GM23248 (cell line): ENCODE data around the gene BACE2. TPM values are rescaled to one million over a fixed set of nuclear protein-coding genes. Genes with fewer than 3 reads are reported as not detected.
"Not testable (repeated sequence)": the region's sequence is repeated elsewhere in the genome, so short reads cannot be mapped to it uniquely, and the experiment has no call there.

Experiments used
- DNase-seq: peaks from one replicate; pipeline ENCODE4 v3.0.0-alpha.2; 2015
- H2AFZ ChIP-seq: fragments of 200-600 bp; sonication (generic); 2 replicates; pipeline ENCODE4 v1.6.1; 2016; ENCODE audit warnings: antibody characterized with exemption
- H3F3A ChIP-seq: fragments of 200-600 bp; sonication (generic); 2 replicates; pipeline ENCODE4 v1.6.1; 2016; ENCODE audit warnings: mild to moderate bottlenecking, antibody characterized with exemption, mixed run types; ENCODE audit not compliant: insufficient read depth
- H3K27ac ChIP-seq: fragments of 200-600 bp; sonication (generic); 2 replicates; pipeline ENCODE4 v1.5.1; 2016; ENCODE audit warnings: mild to moderate bottlenecking
- H3K27me3 ChIP-seq: fragments of 200-600 bp; sonication (generic); replicated peaks from 2 replicates; pipeline ENCODE4 v1.6.1; 2016; ENCODE audit warnings: mild to moderate bottlenecking; ENCODE audit not compliant: insufficient read depth
- H3K36me3 ChIP-seq: fragments of 200-600 bp; sonication (generic); 2 replicates; pipeline ENCODE4 v1.6.1; 2016; ENCODE audit warnings: low read depth, mild to moderate bottlenecking
- H3K4me1 ChIP-seq: fragments of 200-600 bp; sonication (generic); 2 replicates; pipeline ENCODE4 v1.6.1; 2016; ENCODE audit warnings: mild to moderate bottlenecking; ENCODE audit not compliant: insufficient read depth
- H3K4me2 ChIP-seq: fragments of 200-600 bp; sonication (generic); one replicate; pipeline ENCODE4 v1.6.1; 2016; ENCODE audit warnings: mild to moderate bottlenecking; ENCODE audit not compliant: unreplicated experiment
- H3K4me3 ChIP-seq: fragments of 200-600 bp; sonication (generic); 2 replicates; pipeline ENCODE4 v1.5.1; 2016; ENCODE audit warnings: mild to moderate bottlenecking
- H3K79me2 ChIP-seq: fragments of 200-600 bp; sonication (generic); 2 replicates; pipeline ENCODE4 v1.6.1; 2016; ENCODE audit warnings: mild to moderate bottlenecking; ENCODE audit not compliant: insufficient read depth
- H3K9ac ChIP-seq: fragments of 200-600 bp; sonication (generic); 2 replicates; pipeline ENCODE4 v1.6.1; 2016; ENCODE audit warnings: mild to moderate bottlenecking
- H3K9me2 ChIP-seq: fragments of 200-600 bp; sonication (generic); 2 replicates; pipeline ENCODE4 v1.6.1; 2016; ENCODE audit warnings: mixed run types, mild to moderate bottlenecking, moderate library complexity; ENCODE audit not compliant: insufficient read depth
- H3K9me3 ChIP-seq: fragments of 200-600 bp; sonication (generic); one replicate; pipeline ENCODE4 v1.6.1; 2017; ENCODE audit warnings: low read depth
- H4K20me1 ChIP-seq: fragments of 200-600 bp; sonication (generic); 2 replicates; pipeline ENCODE4 v1.6.0; 2016; ENCODE audit not compliant: insufficient read depth
- EZH2 ChIP-seq: fragments of 200-600 bp; sonication (generic); IDR thresholded peaks from 2 replicates; pipeline ENCODE4 v1.6.1; 2018; ENCODE audit warnings: antibody characterized with exemption, mild to moderate bottlenecking; ENCODE audit not compliant: insufficient read depth, poor library complexity, severe bottlenecking
- EZH2phosphoT487 ChIP-seq: fragments of 200-600 bp; sonication (generic); IDR thresholded peaks from 2 replicates; pipeline ENCODE4 v1.6.1; 2018; ENCODE audit warnings: antibody characterized with exemption, moderate library complexity, mild to moderate bottlenecking, low read depth; ENCODE audit not compliant: insufficient read depth
- WGBS, 2 experiments: methylation state at CpG; one replicate each; pipeline ENCODE4 v1.1.6; 2015 to 2017; ENCODE audit warnings: low lambda C conversion rate in 2 of 2, low coverage in 1 of 2; ENCODE audit errors: missing lambda C conversion rate in 2 of 2; 5-methylcytosine and 5-hydroxymethylcytosine counted together
- in situ Hi-C: fragments of 300-500 bp; cut with MboI; formaldehyde crosslinking; loops from 2 replicates; pipeline ENCODE4 v1.15.0; 2020
- polyA plus RNA-seq: library from polyadenylated mRNA; unstranded; fragments of >200 nt; fragmentation: Nextera tagmentation; extraction: Ambion mirVana; gene quantifications from 2 replicates; pipeline ENCODE4 v1.2.1, GENCODE V29; 2016
- total RNA-seq: library from RNA; depleted of rRNA; stranded (reverse); fragments of >200 nt; shearing (Covaris generic); gene quantifications from 2 replicates; pipeline ENCODE4 v1.2.3, GENCODE V29; 2014

The BACE2 gene
- total and polyA plus RNA-seq, 2 experiments from 2014 or later = 69.5 to 97.8 TPM

- no peak for TF ChIP-seq EZH2
- TF ChIP-seq EZH2phosphoT487 = no peak
- Histone ChIP-seq H4K20me1 (no peaks in the 10 kb centered on the region), H3K9me2 (no peaks in the 10 kb centered on the region), H3K4me1 (no peaks in the 10 kb centered on the region), H3F3A (no peaks in the 10 kb centered on the region), H3K27me3 (no peaks in the 10 kb centered on the region), H3K9me3 (no peaks in the 10 kb centered on the region), H3K27ac (no peak overlapping the region), H3K36me3 (peaks cover 15% of the 10 kb centered on the region; the same call in 1 of the 2 replicates), H2AFZ (no peak overlapping the region), H3K4me2 (no peak overlapping the region), H3K4me3 (no peak overlapping the region), H3K9ac (no peak overlapping the region), H3K79me2 (no peaks in the 10 kb centered on the region)
- no peak for DNase-seq
- in situ Hi-C loops = no loop called here
- 93 to 95% methylated on average over 3 of the region's 3 CpGs for WGBS, 2 experiments
These were observed 72.1 kb downstream of the BACE2 start for GRCh38 chr21:41240040-41240439.

DNA sequence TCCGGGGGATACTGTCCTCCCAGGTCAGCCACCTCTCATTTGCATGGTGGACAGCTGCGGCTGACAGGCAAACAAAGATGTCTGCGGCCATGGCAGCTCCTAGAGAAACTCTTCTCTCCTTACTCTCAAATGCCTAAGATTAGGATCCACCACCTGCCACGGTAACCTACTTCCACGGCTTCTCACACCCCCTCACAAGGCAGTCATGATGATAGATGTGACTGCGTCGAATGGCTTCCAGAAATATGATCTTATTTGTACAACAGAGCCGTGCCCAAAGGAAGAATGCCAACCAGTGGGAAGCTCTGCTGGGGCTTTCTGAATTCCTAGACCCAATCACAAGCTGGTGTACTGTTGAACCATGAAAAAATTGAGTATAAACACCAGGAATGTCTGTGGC lies 73.4 kb downstream of the BACE2 start:
- H3K36me3 ChIP-seq = peaks cover 15% of the 10 kb centered on the region; the same call in 1 of the 2 replicates
- WGBS, 2 experiments = 81 to 89% methylated on average over 8 of the region's 8 CpGs

DNA sequence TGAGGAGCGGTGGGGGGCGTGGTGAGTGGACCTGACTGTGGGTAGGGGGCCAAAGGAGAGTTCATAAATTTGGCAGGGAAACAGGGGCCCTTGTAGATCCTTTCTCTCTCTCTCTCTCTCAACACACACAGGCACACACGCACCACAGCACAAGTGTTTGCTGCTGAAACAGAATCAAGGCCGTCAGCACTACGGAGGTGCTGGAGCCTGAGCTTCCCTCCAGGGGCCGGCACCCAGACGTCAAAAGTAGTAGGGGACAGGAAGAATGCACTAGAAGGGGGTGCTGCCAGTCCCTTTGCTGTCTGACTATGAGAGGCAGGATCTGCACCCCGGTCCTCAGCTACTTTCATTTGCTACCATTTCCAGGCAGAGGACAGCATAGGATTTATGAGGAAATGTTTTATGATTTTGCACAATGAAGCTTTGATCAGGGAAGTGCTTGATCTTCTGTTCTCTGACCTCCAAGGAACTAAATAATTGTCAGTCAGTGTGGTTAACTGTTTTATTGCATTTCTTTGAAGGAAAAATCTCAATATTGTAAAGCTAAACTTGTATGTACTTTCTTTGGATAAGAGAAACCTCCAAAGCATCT lies 74.4 kb downstream of the BACE2 start:
- no peak overlapping the region for H2AFZ ChIP-seq
- no peak overlapping the region for H3K9ac ChIP-seq
- no peak overlapping the region for H3K27ac ChIP-seq
- H3K4me2 ChIP-seq = no peak overlapping the region
- DNase-seq = no peak
- no peaks in the 10 kb centered on the region for H3F3A ChIP-seq
- TF ChIP-seq EZH2phosphoT487 = no peak
- no peak for TF ChIP-seq EZH2
- no peaks in the 10 kb centered on the region for H3K9me3 ChIP-seq
- no peaks in the 10 kb centered on the region for H3K4me1 ChIP-seq
- no peak overlapping the region for H3K4me3 ChIP-seq
- no peaks in the 10 kb centered on the region for H3K27me3 ChIP-seq
- in situ Hi-C loops = no loop called here
- H3K9me2 ChIP-seq = no peaks in the 10 kb centered on the region
- H3K36me3 ChIP-seq = peaks cover 15% of the 10 kb centered on the region; the same call in 1 of the 2 replicates
- 77 to 79% methylated on average over 7 to 8 of the region's 8 CpGs for WGBS, 2 experiments
- no peaks in the 10 kb centered on the region for H4K20me1 ChIP-seq
- H3K79me2 ChIP-seq = no peaks in the 10 kb centered on the region

More for the DNA sequence above, 73.4 kb downstream of the BACE2 start:
- Histone ChIP-seq H3K4me2 (no peak overlapping the region), H3K27me3 (no peaks in the 10 kb centered on the region), H3K27ac (no peak overlapping the region), H3K79me2 (no peaks in the 10 kb centered on the region), H3K9ac (no peak overlapping the region), H3F3A (no peaks in the 10 kb centered on the region), H3K9me2 (no peaks in the 10 kb centered on the region), H3K4me3 (no peak overlapping the region), H2AFZ (no peak overlapping the region), H3K9me3 (no peaks in the 10 kb centered on the region), H3K4me1 (no peaks in the 10 kb centered on the region), H4K20me1 (no peaks in the 10 kb centered on the region)
- DNase-seq = no peak
- no peak for TF ChIP-seq EZH2
- no peak for TF ChIP-seq EZH2phosphoT487
- in situ Hi-C loops = no loop called here

DNA sequence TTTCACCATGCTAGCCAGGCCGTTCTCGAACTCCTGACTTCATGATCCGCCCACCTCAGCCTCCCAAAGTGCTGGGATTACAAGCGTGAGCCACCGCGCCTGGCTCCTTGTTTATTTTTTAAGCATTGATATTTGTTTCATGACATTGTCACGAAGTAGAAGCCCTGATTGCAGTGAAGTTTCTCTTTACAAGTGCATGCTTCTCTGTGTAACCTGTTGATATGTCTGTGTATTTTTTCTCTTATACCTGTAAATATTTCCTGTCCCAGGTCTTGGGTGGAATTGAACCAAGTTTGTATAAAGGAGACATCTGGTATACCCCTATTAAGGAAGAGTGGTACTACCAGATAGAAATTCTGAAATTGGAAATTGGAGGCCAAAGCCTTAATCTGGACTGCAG lies 75.1 kb downstream of the BACE2 start:
- 95% methylated on average over 7 of the region's 7 CpGs for WGBS, 2 experiments
- Histone ChIP-seq H3K27ac (no peak overlapping the region), H4K20me1 (no peaks in the 10 kb centered on the region), H3K4me1 (no peaks in the 10 kb centered on the region), H3K36me3 (peaks cover 8% of the 10 kb centered on the region; the same call in 1 of the 2 replicates), H3K9me2 (no peaks in the 10 kb centered on the region), H3K4me3 (no peak overlapping the region), H3K9ac (no peak overlapping the region), H2AFZ (no peak overlapping the region), H3K4me2 (no peak overlapping the region), H3K27me3 (no peaks in the 10 kb centered on the region), H3K9me3 (no peaks in the 10 kb centered on the region), H3K79me2 (no peaks in the 10 kb centered on the region), H3F3A (no peaks in the 10 kb centered on the region)
- TF ChIP-seq EZH2 (no peak), EZH2phosphoT487 (no peak)
- DNase-seq = no peak
- in situ Hi-C loops = no loop called here

- H3K36me3 ChIP-seq, DNase-seq, H4K20me1 ChIP-seq, H3F3A ChIP-seq, H3K4me3 ChIP-seq, H3K4me2 ChIP-seq, H3K27me3 ChIP-seq, H3K27ac ChIP-seq, in situ Hi-C loops, H3K9me2 ChIP-seq, H2AFZ ChIP-seq, H3K9ac ChIP-seq, H3K9me3 ChIP-seq, H3K79me2 ChIP-seq, H3K4me1 ChIP-seq: not testable (repeated sequence)
- 81 to 86% methylated on average over 8 of the region's 8 CpGs for WGBS, 2 experiments
These were observed 76.4 kb downstream of the BACE2 start for GRCh38 chr21:41244266-41244880.
